ENCODE data around the gene CCDC188. TPM values are rescaled to one million over a fixed set of nuclear protein-coding genes. Genes with fewer than 3 reads are reported as not detected.

CCDC188 gene
- total and polyA plus RNA-seq, 2 of the 13 experiments (the other 11 are each of a cell fraction or from before 2014, with no cell fraction given) = not detected

DNA sequence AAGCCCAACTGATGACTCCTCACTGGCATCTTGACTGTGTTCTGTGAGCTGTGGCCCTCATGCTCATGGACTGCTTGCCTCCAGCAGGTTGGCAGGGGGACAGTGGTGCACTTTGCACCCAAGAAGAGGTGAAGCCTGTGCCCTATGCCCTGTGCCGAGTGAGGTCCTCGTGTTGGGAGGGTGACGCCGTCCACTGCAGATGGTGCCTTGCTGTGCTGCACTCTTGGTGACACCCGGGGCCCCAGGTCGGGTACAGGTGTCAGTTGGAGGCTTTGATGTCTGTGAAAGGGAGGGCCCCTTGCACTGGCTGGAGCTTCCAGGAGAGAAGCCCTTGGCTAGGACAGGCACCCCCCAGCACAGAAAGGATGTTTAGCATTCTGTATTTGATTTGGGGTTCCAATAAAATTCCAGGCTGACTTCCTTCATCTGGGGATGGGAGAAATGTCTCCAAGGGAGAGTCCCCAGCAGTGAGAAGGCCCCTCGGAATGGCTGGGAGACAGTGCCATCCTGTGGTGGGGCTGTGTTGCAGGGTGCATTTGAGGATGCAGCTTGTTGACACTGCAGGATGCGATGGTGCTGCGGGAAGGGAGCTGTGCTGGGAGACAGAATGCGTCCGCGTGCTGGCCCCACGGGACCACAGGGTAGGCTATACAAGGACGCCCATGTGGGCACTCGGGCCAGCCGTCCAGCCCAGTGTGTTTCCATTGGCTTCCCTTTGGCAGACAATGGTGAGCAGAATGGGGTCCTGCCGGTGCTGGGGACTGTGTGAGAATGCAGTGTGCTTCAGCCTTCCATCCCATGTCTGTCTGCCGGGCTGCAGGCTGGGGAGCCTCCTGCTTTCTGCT, 21.7 kb downstream of the CCDC188 start (continued):
- TF ChIP-seq NCOR1 (IDR thresholded peaks at IDR 0.05; ENCODE audit: borderline replicate concordance, low read length) = peak; percentile 45; the same call in 1 of the 2 replicates
- no peak for TF ChIP-seq SMYD3 (CRISPR knock-in tag; IDR thresholded peaks at IDR 0.05)
- TF ChIP-seq XRCC5 (optimal IDR thresholded peaks at IDR 0.05; ENCODE audit: low read length) = no peak
- no peak for TF ChIP-seq KLF9 (CRISPR knock-in tag; IDR thresholded peaks at IDR 0.05; ENCODE audit: low read depth)
- TF ChIP-seq, protein P1, sequence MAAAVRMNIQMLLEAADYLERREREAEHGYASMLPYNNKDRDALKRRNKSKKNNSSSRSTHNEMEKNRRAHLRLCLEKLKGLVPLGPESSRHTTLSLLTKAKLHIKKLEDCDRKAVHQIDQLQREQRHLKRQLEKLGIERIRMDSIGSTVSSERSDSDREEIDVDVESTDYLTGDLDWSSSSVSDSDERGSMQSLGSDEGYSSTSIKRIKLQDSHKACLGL (CRISPR knock-in tag; IDR thresholded peaks at IDR 0.05) = no peak
- no peak for TF ChIP-seq REL (CRISPR knock-in tag; conservative IDR thresholded peaks at IDR 0.05)
- TF ChIP-seq TBP (CRISPR knock-in tag; IDR thresholded peaks at IDR 0.05) = no peak
- TF ChIP-seq IKZF1 (IDR thresholded peaks at IDR 0.05) = no peak
- TF ChIP-seq, protein P2, sequence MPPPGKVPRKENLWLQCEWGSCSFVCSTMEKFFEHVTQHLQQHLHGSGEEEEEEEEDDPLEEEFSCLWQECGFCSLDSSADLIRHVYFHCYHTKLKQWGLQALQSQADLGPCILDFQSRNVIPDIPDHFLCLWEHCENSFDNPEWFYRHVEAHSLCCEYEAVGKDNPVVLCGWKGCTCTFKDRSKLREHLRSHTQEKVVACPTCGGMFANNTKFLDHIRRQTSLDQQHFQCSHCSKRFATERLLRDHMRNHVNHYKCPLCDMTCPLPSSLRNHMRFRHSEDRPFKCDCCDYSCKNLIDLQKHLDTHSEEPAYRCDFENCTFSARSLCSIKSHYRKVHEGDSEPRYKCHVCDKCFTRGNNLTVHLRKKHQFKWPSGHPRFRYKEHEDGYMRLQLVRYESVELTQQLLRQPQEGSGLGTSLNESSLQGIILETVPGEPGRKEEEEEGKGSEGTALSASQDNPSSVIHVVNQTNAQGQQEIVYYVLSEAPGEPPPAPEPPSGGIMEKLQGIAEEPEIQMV (CRISPR knock-in tag; IDR thresholded peaks at IDR 0.05; ENCODE audit: low read depth) = no peak
- TF ChIP-seq, protein P3, sequence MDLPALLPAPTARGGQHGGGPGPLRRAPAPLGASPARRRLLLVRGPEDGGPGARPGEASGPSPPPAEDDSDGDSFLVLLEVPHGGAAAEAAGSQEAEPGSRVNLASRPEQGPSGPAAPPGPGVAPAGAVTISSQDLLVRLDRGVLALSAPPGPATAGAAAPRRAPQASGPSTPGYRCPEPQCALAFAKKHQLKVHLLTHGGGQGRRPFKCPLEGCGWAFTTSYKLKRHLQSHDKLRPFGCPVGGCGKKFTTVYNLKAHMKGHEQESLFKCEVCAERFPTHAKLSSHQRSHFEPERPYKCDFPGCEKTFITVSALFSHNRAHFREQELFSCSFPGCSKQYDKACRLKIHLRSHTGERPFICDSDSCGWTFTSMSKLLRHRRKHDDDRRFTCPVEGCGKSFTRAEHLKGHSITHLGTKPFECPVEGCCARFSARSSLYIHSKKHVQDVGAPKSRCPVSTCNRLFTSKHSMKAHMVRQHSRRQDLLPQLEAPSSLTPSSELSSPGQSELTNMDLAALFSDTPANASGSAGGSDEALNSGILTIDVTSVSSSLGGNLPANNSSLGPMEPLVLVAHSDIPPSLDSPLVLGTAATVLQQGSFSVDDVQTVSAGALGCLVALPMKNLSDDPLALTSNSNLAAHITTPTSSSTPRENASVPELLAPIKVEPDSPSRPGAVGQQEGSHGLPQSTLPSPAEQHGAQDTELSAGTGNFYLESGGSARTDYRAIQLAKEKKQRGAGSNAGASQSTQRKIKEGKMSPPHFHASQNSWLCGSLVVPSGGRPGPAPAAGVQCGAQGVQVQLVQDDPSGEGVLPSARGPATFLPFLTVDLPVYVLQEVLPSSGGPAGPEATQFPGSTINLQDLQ (CRISPR knock-in tag; IDR thresholded peaks at IDR 0.05) = no peak
- TF ChIP-seq, protein P4, sequence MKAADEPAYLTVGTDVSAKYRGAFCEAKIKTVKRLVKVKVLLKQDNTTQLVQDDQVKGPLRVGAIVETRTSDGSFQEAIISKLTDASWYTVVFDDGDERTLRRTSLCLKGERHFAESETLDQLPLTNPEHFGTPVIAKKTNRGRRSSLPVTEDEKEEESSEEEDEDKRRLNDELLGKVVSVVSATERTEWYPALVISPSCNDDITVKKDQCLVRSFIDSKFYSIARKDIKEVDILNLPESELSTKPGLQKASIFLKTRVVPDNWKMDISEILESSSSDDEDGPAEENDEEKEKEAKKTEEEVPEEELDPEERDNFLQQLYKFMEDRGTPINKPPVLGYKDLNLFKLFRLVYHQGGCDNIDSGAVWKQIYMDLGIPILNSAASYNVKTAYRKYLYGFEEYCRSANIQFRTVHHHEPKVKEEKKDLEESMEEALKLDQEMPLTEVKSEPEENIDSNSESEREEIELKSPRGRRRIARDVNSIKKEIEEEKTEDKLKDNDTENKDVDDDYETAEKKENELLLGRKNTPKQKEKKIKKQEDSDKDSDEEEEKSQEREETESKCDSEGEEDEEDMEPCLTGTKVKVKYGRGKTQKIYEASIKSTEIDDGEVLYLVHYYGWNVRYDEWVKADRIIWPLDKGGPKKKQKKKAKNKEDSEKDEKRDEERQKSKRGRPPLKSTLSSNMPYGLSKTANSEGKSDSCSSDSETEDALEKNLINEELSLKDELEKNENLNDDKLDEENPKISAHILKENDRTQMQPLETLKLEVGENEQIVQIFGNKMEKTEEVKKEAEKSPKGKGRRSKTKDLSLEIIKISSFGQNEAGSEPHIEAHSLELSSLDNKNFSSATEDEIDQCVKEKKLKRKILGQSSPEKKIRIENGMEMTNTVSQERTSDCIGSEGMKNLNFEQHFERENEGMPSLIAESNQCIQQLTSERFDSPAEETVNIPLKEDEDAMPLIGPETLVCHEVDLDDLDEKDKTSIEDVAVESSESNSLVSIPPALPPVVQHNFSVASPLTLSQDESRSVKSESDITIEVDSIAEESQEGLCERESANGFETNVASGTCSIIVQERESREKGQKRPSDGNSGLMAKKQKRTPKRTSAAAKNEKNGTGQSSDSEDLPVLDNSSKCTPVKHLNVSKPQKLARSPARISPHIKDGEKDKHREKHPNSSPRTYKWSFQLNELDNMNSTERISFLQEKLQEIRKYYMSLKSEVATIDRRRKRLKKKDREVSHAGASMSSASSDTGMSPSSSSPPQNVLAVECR (CRISPR knock-in tag; IDR thresholded peaks at IDR 0.05; ENCODE audit: borderline replicate concordance) = peak; percentile 66; the same call in 1 of the 2 replicates
- no peak for TF ChIP-seq PCBP2 (optimal IDR thresholded peaks at IDR 0.05; ENCODE audit: low read depth, low read length, poor library complexity, severe bottlenecking)
- TF ChIP-seq, protein P5, sequence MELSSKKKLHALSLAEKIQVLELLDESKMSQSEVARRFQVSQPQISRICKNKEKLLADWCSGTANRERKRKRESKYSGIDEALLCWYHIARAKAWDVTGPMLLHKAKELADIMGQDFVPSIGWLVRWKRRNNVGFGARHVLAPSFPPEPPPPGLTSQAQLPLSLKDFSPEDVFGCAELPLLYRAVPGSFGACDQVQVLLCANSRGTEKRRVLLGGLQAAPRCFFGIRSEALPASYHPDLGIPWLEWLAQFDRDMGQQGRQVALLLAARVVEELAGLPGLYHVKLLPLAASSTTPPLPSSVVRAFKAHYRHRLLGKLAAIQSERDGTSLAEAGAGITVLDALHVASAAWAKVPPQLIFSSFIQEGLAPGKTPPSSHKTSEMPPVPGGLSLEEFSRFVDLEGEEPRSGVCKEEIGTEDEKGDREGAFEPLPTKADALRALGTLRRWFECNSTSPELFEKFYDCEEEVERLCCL (CRISPR knock-in tag; IDR thresholded peaks at IDR 0.05; ENCODE audit: borderline replicate concordance) = no peak
- no peak for TF ChIP-seq ATRX (CRISPR knock-in tag; IDR thresholded peaks at IDR 0.05; ENCODE audit: borderline replicate concordance)
- TF ChIP-seq, protein P6, sequence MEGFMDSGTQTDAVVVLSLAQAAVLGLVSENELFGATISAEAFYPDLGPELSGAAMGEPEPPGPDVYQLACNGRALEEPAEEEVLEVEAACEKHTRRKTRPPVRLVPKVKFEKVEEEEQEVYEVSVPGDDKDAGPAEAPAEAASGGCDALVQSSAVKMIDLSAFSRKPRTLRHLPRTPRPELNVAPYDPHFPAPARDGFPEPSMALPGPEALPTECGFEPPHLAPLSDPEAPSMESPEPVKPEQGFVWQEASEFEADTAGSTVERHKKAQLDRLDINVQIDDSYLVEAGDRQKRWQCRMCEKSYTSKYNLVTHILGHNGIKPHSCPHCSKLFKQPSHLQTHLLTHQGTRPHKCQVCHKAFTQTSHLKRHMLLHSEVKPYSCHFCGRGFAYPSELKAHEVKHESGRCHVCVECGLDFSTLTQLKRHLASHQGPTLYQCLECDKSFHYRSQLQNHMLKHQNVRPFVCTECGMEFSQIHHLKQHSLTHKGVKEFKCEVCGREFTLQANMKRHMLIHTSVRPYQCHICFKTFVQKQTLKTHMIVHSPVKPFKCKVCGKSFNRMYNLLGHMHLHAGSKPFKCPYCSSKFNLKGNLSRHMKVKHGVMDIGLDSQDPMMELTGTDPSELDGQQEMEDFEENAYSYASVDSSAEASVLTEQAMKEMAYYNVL (CRISPR knock-in tag; IDR thresholded peaks at IDR 0.05; ENCODE audit: borderline replicate concordance) = 0 out of 2 replicates have a peak, but pooled peaks have one; percentile 57
